HG02970 (cell line): ENCODE data around the gene FOXC2.
"Not testable (repeated sequence)": the region's sequence is repeated elsewhere in the genome, so short reads cannot be mapped to it uniquely, and the experiment has no call there.

Source experiments
- ATAC-seq: cut with Tn5 transposase; IDR thresholded peaks from one replicate; pipeline ENCODE4 v1.9.1; 2021; ENCODE audit warnings: mild to moderate bottlenecking, moderate library complexity, moderate number of reproducible peaks; ENCODE audit not compliant: unreplicated experiment, low FRiP score

The FOXC2 gene

GRCh38 chr16:86584726-86585721, 18.4 kb downstream of the FOXC2 start:
- no peak for ATAC-seq

GRCh38 chr16:86585821-86586611, 19.4 kb downstream of the FOXC2 start:
- ATAC-seq = no peak

GRCh38 chr16:86587487-86587886, 20.9 kb downstream of the FOXC2 start:
- no peak for ATAC-seq

DNA sequence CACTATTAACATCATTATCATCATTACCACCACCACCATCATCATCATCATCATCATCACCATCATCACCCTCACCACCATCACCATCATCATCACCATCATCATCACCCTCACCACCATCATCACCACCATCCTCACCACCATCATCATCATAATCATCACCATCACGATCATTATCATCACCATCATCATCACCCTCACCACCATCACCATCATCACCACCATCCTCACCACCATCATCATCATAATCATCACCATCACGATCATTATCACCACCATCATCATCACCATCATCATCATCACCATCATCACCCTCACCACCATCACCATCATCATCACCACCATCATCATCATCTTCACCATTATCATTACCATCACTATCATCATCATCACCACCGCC, 21.3 kb downstream of the FOXC2 start:
- ATAC-seq = not testable (repeated sequence)

DNA sequence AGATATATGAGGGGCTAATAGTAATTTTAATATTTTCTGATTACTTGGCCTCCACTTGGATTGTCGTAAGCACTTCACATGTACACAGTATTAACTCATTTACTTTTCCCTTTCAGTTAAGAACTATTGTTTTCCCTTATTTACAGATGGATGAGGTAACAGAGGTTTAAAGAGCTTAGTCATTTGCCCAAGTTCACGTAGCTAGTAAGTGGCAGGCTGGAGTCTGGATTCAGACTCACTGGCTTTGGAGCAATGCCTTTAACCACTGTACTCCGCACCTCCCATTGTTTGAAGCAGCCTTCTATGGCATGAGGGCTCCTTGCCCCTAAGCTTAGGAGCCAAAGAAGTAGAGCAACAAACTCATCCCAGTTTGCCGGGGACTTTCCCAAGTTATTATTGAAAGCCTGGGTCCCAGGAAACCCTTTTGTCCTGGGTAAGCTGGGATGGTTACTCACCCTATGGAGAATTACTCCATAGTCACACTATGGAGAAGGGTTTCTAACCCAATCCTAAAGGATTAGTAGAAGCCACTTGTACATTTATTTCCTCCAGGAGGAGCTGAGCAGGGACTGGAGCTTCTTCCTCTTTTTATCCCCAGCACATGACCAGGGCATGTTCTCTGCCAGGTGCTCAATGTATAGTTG, 24.0 kb downstream of the FOXC2 start:
- ATAC-seq = no peak

DNA sequence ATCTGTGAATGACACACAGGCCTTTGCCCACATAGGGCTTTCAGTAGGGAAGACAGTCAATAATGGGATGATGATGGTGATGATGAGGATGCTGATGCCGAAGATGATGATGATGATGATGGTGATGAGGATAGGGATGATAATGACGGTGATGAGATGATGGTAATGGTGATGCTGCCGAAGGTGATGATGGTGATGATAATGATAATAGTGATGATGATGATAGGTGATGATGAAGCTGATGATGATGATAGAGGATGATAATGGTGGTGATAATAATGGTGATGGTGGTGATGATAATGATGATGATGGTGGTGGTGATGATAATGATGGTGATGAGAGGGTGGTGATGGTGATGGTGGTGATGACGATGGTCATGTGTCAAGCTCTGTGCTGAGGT, 24.6 kb downstream of the FOXC2 start:
- no peak for ATAC-seq

DNA sequence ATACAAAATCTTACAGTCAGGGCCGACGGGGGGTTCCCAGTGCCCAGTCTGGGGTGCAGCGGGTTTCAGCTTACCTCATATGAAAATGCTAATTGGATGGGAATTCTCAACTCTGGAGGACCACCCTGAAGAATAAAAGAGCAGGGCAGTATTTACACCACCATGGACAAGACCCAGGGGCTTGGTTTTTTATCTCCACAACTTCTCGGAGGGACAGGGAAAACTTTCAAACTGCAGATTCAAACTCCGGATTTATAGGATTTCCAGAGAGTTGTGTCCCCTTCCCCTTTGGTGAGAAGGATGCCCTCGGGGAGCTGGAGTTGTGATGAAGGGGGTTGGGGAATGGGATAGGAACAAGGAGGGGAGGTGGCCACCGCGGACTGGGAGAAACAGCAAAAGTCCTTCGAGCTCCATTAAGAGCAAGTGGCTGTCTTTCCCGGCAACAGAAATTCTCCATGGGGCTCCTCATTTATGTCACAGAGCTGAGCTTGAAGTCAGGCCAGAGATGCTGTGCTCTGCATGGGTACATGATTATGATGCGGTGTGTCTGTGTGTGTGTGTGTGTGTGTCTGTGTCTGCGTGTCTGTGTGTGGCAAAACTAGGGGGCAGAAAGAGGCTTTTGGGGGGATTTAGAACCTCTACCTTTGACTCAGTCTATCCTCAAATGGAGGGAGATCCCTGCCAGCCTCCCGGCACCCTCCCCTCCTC, 27.4 kb downstream of the FOXC2 start:
- ATAC-seq = no peak

DNA sequence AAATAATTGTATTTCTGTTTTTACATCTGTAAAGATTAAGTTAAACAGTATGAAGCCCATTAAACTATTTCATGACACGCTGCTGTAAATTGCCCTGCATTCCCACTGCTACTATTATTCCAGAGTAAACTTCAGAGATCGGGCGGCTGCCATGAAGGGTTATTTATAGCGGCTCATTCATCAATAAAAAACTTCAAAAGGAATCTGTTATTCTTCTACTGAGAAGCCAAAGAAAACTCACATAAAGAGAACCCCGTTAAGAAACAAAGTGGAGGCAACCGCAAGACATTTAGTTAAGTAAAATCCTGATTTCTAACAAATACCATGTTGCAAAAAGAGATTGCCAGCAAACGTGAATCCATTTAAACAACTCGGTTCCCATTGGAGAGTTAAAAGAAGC, 28.1 kb downstream of the FOXC2 start:
- ATAC-seq = no peak

DNA sequence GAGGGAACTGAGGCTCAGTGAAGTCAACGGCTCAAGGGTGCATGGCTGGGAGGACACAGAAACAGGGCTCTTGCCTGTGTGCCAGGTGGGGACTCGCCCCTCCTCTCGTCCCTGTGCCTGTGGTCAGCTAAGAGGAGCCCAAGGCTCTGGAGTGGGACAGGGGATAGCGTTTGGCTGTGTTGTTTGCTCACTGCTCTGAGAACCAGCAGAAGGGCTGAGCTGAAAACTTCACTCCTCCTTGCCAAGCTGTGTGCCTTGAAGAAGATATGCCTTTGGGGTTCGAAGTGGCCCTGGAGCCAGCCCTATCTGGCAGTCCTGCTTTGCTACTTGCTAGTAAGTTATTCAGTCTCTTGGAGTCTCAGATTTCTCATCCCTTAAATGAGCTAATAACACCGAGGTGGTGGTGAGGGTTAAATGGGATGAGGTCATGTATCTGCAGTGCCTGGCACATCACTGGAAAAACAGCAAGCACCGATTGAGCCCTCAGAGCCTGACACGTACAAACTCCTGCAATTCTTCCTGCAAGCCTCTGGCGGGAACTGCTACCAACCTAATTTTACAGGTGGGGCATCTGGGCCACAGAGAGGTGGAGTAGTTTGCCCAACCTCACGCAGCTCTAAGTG, 29.5 kb downstream of the FOXC2 start:
- ATAC-seq = no peak

GRCh38 chr16:86597126-86597879, 30.7 kb downstream of the FOXC2 start:
- ATAC-seq = no peak

- ATAC-seq = no peak
Observed at GRCh38 chr16:86597880-86598606, 31.4 kb downstream of the FOXC2 start.

- ATAC-seq = no peak
Observed at GRCh38 chr16:86598607-86599565, 32.3 kb downstream of the FOXC2 start.

DNA sequence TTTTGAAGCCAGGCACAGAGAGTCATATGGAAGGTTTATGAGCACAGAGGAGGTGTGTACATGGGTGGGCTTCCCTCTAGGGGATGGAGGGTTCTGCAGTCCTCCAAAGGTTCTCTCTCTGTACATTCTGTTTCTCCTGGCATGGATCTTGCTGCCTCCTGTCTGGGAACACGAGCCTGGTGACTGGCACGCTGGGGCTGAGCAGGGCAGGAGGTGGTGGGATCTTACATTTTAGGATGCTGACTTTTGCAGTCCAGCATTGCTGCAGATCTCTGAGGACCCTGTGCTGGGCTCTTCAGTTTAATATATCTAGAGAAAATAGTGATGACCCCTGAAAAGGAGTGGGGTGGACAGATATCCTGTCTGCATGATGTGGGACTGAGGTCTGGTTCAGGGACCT, 34.7 kb downstream of the FOXC2 start:
- ATAC-seq = no peak

DNA sequence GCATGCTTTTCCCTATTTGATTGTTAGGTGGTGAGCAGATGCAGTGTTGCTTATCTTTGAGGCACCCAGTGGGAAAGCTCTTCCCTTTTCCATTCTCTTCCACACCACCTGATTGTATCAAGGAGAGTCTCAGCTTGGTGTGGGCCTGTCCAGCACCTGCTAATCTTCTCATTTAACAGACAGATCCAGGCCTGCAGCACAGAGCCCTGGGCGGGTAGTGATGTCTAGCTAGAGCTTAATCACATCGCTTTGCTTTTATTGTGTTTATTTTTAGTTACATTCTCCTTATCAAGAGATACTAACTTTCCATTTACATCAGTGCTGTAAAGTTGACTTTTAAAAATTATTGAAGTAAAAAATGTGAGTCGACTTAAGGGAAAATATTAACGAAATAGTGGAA, 35.9 kb downstream of the FOXC2 start:
- no peak for ATAC-seq

DNA sequence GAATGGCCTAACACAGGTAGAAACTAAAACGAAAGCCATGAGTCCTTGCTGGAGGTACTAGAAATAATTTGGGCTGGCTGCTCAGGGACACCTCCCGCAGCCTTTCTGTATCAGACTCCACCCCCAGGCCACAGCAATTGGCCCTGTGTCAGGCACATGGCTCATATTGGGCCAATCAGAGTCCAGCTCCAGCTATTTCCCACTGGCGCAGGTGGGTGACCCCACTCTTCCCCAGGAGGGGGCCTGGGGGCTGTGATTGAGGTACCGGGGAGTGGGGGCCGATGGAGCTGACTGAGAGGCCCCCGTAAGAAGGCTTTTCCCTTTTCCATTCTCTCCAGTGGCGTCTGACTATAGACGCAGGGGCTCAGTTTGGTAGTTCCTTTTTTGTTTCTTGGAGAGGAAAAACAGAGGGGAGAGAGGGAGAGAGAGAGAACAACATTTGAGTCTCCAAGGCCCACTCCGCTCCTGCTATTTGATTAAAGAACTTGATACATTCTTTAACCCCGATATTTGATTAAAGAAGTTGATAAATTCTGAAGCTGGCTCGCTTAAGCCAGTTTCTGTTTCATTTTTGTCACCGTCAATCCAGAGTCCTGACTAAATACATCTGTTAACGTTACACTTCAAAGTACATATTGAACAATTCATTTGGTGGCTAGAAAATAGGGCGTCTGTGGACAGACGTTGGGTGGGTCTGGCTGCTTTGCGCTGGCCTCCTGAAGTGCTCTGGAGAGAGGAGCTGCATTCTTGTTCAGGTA, 38.0 kb downstream of the FOXC2 start:
- ATAC-seq = no peak

DNA sequence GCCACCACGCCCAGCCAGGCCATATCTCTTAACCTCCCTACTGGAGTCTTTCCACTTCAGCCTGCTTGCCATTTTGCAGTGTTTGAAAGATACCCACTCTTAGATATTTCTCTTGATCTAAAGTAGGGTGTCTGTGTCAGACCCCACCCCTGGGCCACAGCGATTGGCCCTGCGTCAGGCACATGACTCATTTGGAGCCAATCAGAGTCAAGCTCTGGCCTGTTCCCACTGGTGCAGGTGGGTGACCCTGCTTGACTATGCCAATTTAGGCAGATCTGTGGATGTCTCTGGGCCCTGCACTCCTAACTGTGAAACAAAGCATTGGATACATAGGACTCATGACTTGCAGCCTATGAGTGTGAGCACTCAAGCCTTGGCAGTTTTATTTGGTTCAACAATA, 39.3 kb downstream of the FOXC2 start:
- no peak for ATAC-seq

DNA sequence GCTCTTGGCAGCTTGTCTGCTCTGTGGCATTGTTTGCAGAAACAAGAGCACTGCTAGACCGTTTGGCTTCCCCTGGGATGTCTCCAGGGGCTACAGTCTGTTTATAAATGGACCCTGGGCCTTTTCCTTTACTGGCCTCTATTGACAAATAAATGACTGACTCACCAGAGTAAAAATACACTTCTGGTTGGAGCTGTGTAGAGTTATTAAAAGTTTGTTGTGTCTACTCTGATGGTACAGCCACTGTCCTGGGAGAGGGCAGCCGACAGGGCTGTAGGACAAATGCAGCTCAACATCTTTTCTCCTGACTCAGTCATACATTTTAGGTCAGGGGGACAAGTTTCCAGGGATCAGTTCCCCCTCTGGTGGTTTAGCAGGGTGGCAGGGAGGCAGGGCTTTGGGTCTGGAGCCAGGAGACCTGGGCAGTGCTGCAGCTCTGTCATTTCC, 41.7 kb downstream of the FOXC2 start:
- no peak for ATAC-seq
